Liver (tissue), 9 donors: ENCODE data around the gene SOCS3. TPM values are rescaled to one million over a fixed set of nuclear protein-coding genes. Genes with fewer than 3 reads are reported as not detected.

Source experiments
- DNase-seq: peaks from one replicate; pipeline ENCODE4 v3.0.0-alpha.2; 2017; ENCODE audit warnings: low spot score
- H3K27ac ChIP-seq, 2 donors: one replicate each; pipeline ENCODE4 v1.7.0; 2013; ENCODE audit warnings: inconsistent platforms in 2 of 2, low read length in 2 of 2, control low read depth in 1 of 2, low read depth in 1 of 2, mild to moderate bottlenecking in 1 of 2
- H3K27me3 ChIP-seq, 4 donors: one replicate each; pipeline versions ENCODE4 v1.6.1 to v1.7.0; 2013; ENCODE audit warnings: low read length in 3 of 4, inconsistent platforms in 1 of 4, mild to moderate bottlenecking in 1 of 4, moderate library complexity in 1 of 4; ENCODE audit not compliant: control insufficient read depth in 4 of 4, insufficient read depth in 4 of 4
- H3K36me3 ChIP-seq, 4 donors: one replicate each; pipeline versions ENCODE4 v1.6.1 to v1.7.0; 2013; ENCODE audit warnings: low read length in 3 of 4, mild to moderate bottlenecking in 3 of 4, low read depth in 1 of 4, moderate library complexity in 1 of 4; ENCODE audit not compliant: control insufficient read depth in 4 of 4, insufficient read depth in 3 of 4
- H3K4me1 ChIP-seq, 4 donors: one replicate each; pipeline versions ENCODE4 v1.6.1 to v1.7.0; 2013; ENCODE audit warnings: low read length in 3 of 4, mild to moderate bottlenecking in 3 of 4, moderate library complexity in 1 of 4; ENCODE audit not compliant: control insufficient read depth in 4 of 4, insufficient read depth in 4 of 4
- H3K4me3 ChIP-seq, 3 donors: one replicate each; pipeline versions ENCODE4 v1.6.1 to v1.7.0; 2013; ENCODE audit warnings: low read length in 3 of 3, control low read depth in 1 of 3, low read depth in 1 of 3, mild to moderate bottlenecking in 1 of 3
- H3K9ac ChIP-seq, 2 donors: one replicate each; pipeline ENCODE4 v1.7.0; 2013; ENCODE audit warnings: low read length in 2 of 2, mild to moderate bottlenecking in 2 of 2, moderate library complexity in 2 of 2, control low read depth in 1 of 2, low read depth in 1 of 2
- H3K9me3 ChIP-seq, 4 donors: one replicate each; pipeline versions ENCODE4 v1.6.1 to v1.7.0; 2013; ENCODE audit warnings: low read length in 3 of 4; ENCODE audit not compliant: control insufficient read depth in 4 of 4
- EGR1 ChIP-seq, 2 donors: IDR thresholded peaks; 2 replicates each; pipeline ENCODE4 v1.6.1; 2016 to 2018; ENCODE audit warnings: antibody characterized with exemption in 2 of 2, low read depth in 2 of 2
- FOXA1 ChIP-seq: IDR thresholded peaks from 2 replicates; pipeline ENCODE4 v1.6.1; 2016; ENCODE audit warnings: antibody characterized with exemption
- FOXA2 ChIP-seq: IDR thresholded peaks from 2 replicates; pipeline ENCODE4 v1.6.1; 2016; ENCODE audit warnings: antibody characterized with exemption
- HNF4A ChIP-seq, 2 donors: conservative IDR thresholded peaks; 2 replicates each; pipeline ENCODE4 v1.6.1; 2016; ENCODE audit warnings: antibody characterized with exemption in 2 of 2, mild to moderate bottlenecking in 2 of 2
- HNF4G ChIP-seq: IDR thresholded peaks from 2 replicates; pipeline ENCODE4 v1.6.1; 2016; ENCODE audit warnings: antibody characterized with exemption
- JUND ChIP-seq, 2 donors: IDR thresholded peaks; 2 replicates each; pipeline ENCODE4 v1.6.1; 2016; ENCODE audit warnings: antibody characterized with exemption in 2 of 2
- RAD21 ChIP-seq, 2 donors: IDR thresholded peaks; 2 replicates each; pipeline ENCODE4 v1.6.1; 2016; ENCODE audit warnings: antibody characterized with exemption in 2 of 2, mild to moderate bottlenecking in 2 of 2
- REST ChIP-seq: IDR thresholded peaks from 2 replicates; pipeline ENCODE4 v1.6.1; 2016; ENCODE audit warnings: antibody characterized with exemption, mild to moderate bottlenecking
- SP1 ChIP-seq: IDR thresholded peaks from 2 replicates; pipeline ENCODE4 v1.6.1; 2018; ENCODE audit warnings: antibody characterized with exemption, mild to moderate bottlenecking
- TAF1 ChIP-seq: conservative IDR thresholded peaks from 2 replicates; pipeline ENCODE4 v1.6.1; 2016; ENCODE audit warnings: antibody characterized with exemption, mild to moderate bottlenecking
- YY1 ChIP-seq: IDR thresholded peaks from 2 replicates; pipeline ENCODE4 v1.6.1; 2016; ENCODE audit warnings: antibody characterized with exemption, mild to moderate bottlenecking
- WGBS: extraction: QIAGEN DNeasy Blood & Tissue Kit; methylation state at CpG from one replicate; pipeline ENCODE4 v1.1.7; 2013; 5-methylcytosine and 5-hydroxymethylcytosine counted together
- polyA plus RNA-seq, 2 donors: library from polyadenylated mRNA; stranded (reverse) in 1 of 2; unstranded in 1 of 2; fragments of 200-250 nt in 1 of 2; fragments of >200 nt in 1 of 2; fragmentation: Nextera tagmentation in 1 of 2; extraction: Ambion mirVana in 1 of 2; gene quantifications; one replicate each; pipeline versions ENCODE4 v1.2.1 to v1.2.3, GENCODE V29; 2013 to 2015
- total RNA-seq, 2 donors: library from RNA; depleted of rRNA; stranded (reverse); fragments of >200 nt; gene quantifications; one replicate each; pipeline ENCODE4 v1.2.3, GENCODE V29; 2014
- TF ChIP-seq, protein P1 (sequence below): IDR thresholded peaks from 2 replicates; pipeline ENCODE4 v1.6.1; 2016; ENCODE audit warnings: antibody characterized with exemption
- TF ChIP-seq, protein P2 (sequence below): IDR thresholded peaks from 2 replicates; pipeline ENCODE4 v1.6.1; 2016; ENCODE audit warnings: antibody characterized with exemption
- TF ChIP-seq, protein P3 (sequence below): fragments of 150-350 bp; IDR thresholded peaks from 2 replicates; pipeline ENCODE4 v1.5.1; 2017; ENCODE audit warnings: improper control_type of control experiment, low read depth, low read length; ENCODE audit not compliant: missing input control
- donor health status: healthy.
- donor health status: healthy.
- donor health status: healthy.
- donor health status: healthy.
- donor health status: healthy.

Gene SOCS3
- total and polyA plus RNA-seq, 4 donors: 12.2 to 48.0 (median 18.3) TPM

- Histone ChIP-seq H3K27ac (peak overlapping the region; percentile 10 to 81), H3K4me3 (no peak overlapping the region), H3K9ac (no peak overlapping the region), H3K4me1 (peaks cover 2 to 23% (median 15%) of the 10 kb centered on the region in 4 donors), H3K9me3 (no peaks in the 10 kb centered on the region), H3K27me3 (no peaks in the 10 kb centered on the region), H3K36me3 (no peaks in the 10 kb centered on the region)
- 50% methylated on average over 5 of the region's 5 CpGs for WGBS
- TF ChIP-seq FOXA2: no peak
- no peak for TF ChIP-seq FOXA1
- no peak for TF ChIP-seq JUND (IDR thresholded peaks at IDR 0.05)
- no peak for TF ChIP-seq EGR1 (IDR thresholded peaks at IDR 0.05; ENCODE audit: low read depth in 2 of 2)
- TF ChIP-seq, protein P1, sequence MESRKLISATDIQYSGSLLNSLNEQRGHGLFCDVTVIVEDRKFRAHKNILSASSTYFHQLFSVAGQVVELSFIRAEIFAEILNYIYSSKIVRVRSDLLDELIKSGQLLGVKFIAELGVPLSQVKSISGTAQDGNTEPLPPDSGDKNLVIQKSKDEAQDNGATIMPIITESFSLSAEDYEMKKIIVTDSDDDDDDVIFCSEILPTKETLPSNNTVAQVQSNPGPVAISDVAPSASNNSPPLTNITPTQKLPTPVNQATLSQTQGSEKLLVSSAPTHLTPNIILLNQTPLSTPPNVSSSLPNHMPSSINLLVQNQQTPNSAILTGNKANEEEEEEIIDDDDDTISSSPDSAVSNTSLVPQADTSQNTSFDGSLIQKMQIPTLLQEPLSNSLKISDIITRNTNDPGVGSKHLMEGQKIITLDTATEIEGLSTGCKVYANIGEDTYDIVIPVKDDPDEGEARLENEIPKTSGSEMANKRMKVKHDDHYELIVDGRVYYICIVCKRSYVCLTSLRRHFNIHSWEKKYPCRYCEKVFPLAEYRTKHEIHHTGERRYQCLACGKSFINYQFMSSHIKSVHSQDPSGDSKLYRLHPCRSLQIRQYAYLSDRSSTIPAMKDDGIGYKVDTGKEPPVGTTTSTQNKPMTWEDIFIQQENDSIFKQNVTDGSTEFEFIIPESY: no peak
- TF ChIP-seq RAD21 (IDR thresholded peaks at IDR 0.05): no peak
- no peak for TF ChIP-seq REST
- TF ChIP-seq HNF4A (conservative IDR thresholded peaks at IDR 0.05): no peak
- TF ChIP-seq, protein P2, sequence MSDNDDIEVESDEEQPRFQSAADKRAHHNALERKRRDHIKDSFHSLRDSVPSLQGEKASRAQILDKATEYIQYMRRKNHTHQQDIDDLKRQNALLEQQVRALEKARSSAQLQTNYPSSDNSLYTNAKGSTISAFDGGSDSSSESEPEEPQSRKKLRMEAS: no peak
- no peak for TF ChIP-seq HNF4G
- TF ChIP-seq, protein P3, sequence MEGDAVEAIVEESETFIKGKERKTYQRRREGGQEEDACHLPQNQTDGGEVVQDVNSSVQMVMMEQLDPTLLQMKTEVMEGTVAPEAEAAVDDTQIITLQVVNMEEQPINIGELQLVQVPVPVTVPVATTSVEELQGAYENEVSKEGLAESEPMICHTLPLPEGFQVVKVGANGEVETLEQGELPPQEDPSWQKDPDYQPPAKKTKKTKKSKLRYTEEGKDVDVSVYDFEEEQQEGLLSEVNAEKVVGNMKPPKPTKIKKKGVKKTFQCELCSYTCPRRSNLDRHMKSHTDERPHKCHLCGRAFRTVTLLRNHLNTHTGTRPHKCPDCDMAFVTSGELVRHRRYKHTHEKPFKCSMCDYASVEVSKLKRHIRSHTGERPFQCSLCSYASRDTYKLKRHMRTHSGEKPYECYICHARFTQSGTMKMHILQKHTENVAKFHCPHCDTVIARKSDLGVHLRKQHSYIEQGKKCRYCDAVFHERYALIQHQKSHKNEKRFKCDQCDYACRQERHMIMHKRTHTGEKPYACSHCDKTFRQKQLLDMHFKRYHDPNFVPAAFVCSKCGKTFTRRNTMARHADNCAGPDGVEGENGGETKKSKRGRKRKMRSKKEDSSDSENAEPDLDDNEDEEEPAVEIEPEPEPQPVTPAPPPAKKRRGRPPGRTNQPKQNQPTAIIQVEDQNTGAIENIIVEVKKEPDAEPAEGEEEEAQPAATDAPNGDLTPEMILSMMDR: no peak
- no peak for TF ChIP-seq YY1
- no peak for DNase-seq
Measured at GRCh38 chr17:78343187-78343542, 16.7 kb downstream of the SOCS3 start.

DNA sequence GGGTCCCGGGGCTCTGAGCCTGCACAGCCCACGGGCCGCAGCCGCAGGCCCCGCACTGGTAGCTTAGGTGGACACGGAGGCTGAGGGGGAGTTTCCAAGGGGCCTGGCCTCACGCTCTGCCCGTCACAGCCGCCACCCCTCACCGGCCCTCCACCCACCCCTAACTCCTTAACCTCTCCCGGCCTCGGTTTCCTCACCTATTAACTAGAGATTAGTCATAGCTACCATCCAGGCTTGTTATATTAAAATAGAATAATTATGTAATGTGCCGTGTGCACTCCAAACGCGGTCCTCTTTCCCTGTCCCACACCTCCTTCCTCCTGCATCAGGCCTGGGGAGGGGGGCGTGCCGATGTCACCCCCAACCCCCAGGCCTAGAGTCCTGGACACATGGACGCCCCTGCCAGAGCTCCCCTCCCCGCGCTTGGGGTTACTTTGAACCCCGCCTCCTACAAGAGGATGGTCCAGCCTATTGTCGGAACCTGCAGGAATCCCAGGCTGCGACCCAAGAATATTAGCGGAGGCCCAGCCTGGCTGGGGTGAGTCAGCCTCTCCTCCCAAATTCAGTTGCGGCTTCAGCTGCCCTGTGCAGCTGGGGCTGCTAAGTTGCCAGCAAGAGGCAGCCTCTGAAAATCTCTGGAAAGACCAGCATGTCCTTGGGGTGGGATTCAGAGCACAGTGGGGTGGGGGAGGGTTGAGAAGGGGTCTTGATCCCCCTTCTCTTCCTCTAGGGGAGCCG is 17.3 kb downstream of the SOCS3 start:
- no peak for DNase-seq
- peak overlapping the region in 1 of 3 donors; percentile 58 for H3K4me3 ChIP-seq
- H3K9ac ChIP-seq: peak overlapping the region in 1 of 2 donors; percentile 25
- peak overlapping the region; percentile 61 to 81 for H3K27ac ChIP-seq
- H3K9me3 ChIP-seq: no peaks in the 10 kb centered on the region
- H3K4me1 ChIP-seq: peaks cover 2 to 23% (median 15%) of the 10 kb centered on the region in 4 donors
- H3K27me3 ChIP-seq: no peaks in the 10 kb centered on the region
- H3K36me3 ChIP-seq: no peaks in the 10 kb centered on the region
- WGBS: 69% methylated on average over 26 of the region's 26 CpGs
- TF ChIP-seq EGR1 (IDR thresholded peaks at IDR 0.05; ENCODE audit: low read depth in 2 of 2) (no peak), REST (no peak), HNF4A (conservative IDR thresholded peaks at IDR 0.05) (no peak), TAF1 (no peak), YY1 (no peak), HNF4G (no peak), SP1 (no peak), RAD21 (IDR thresholded peaks at IDR 0.05) (no peak), FOXA1 (no peak)
- TF ChIP-seq, protein P1: no peak
- TF ChIP-seq, protein P2: no peak
